CD4-positive, CD25-positive, alpha-beta regulatory T cell (primary cell): Measurements from ENCODE around the gene TPO. TPM values are rescaled to one million over a fixed set of nuclear protein-coding genes. Genes with fewer than 3 reads are reported as not detected.

ENCODE experiments used
- ATAC-seq, 2 donors: fragments of 150-1000 bp; cut with Tn5 transposase; one replicate each; pipeline ENCODE4 v1.10.0; 2021; ENCODE audit warnings: low read depth in 2 of 2, moderate number of reproducible peaks in 2 of 2, moderate library complexity in 1 of 2
- DNase-seq, 3 donors: peaks; one replicate each; pipeline versions ENCODE4 v3.0.0 to v3.0.0-alpha.2; 2012 to 2022; ENCODE audit warnings: mixed read lengths in 1 of 3
- H3K27ac ChIP-seq: one replicate; pipeline ENCODE4 v1.7.0; 2013; ENCODE audit warnings: mild to moderate bottlenecking, low read length; ENCODE audit not compliant: insufficient read depth, poor library complexity, severe bottlenecking
- H3K27me3 ChIP-seq: one replicate; pipeline ENCODE4 v1.7.0; 2013; ENCODE audit warnings: low read length; ENCODE audit not compliant: control insufficient read depth, insufficient read depth
- H3K36me3 ChIP-seq: one replicate; pipeline ENCODE4 v1.7.0; 2013; ENCODE audit warnings: mild to moderate bottlenecking, low read length, moderate library complexity; ENCODE audit not compliant: control insufficient read depth, insufficient read depth
- H3K4me1 ChIP-seq: 2 replicates; pipeline ENCODE4 v1.7.0; 2013; ENCODE audit warnings: mild to moderate bottlenecking, low read length; ENCODE audit not compliant: insufficient read depth, control insufficient read depth, poor library complexity, severe bottlenecking
- H3K4me3 ChIP-seq: one replicate; pipeline ENCODE4 v1.7.0; 2013; ENCODE audit warnings: low read depth, mild to moderate bottlenecking, low read length, moderate library complexity
- H3K9me3 ChIP-seq, 2 experiments: 1 replicate in 1 of 2; 2 replicates in 1 of 2; pipeline ENCODE4 v1.7.0; 2013; ENCODE audit warnings: low read length in 2 of 2, mild to moderate bottlenecking in 1 of 2, moderate library complexity in 1 of 2; ENCODE audit not compliant: control insufficient read depth in 2 of 2
- H3K27ac Mint-ChIP-seq, 3 donors: one replicate each; pipeline ENCODE4 v1.8.0; 2020 to 2022; ENCODE audit warnings: mild to moderate bottlenecking in 3 of 3, mixed read lengths in 3 of 3, moderate library complexity in 2 of 3
- H3K27me3 Mint-ChIP-seq: one replicate; pipeline ENCODE4 v1.8.0; 2022; ENCODE audit warnings: mild to moderate bottlenecking, mixed read lengths
- H3K36me3 Mint-ChIP-seq: one replicate; pipeline ENCODE4 v1.8.0; 2020; ENCODE audit warnings: mixed read lengths
- H3K4me1 Mint-ChIP-seq, 4 donors: one replicate each; pipeline ENCODE4 v1.8.0; 2020 to 2022; ENCODE audit warnings: mixed read lengths in 4 of 4, mild to moderate bottlenecking in 1 of 4
- H3K4me3 Mint-ChIP-seq, 4 donors: one replicate each; pipeline ENCODE4 v1.8.0; 2020 to 2022; ENCODE audit warnings: mild to moderate bottlenecking in 4 of 4, mixed read lengths in 4 of 4, moderate library complexity in 3 of 4
- H3K9me3 Mint-ChIP-seq, 7 donors: one replicate each; pipeline ENCODE4 v1.8.0; 2020 to 2022; ENCODE audit warnings: mixed read lengths in 7 of 7, mild to moderate bottlenecking in 3 of 7, moderate library complexity in 2 of 7
- polyA plus RNA-seq, 4 donors: library from polyadenylated mRNA; unstranded; fragments of 300-500 nt; fragmentation: Illumina TruSeq; gene quantifications; one replicate each; pipeline ENCODE4 v1.2.3, GENCODE V29; 2021
- total RNA-seq: library from RNA; stranded (reverse); gene quantifications from one replicate; pipeline ENCODE4 v1.2.3, GENCODE V29; 2022

The TPO gene
- total and polyA plus RNA-seq, 5 donors from 2014 or later, result 0.27 to 1.5 (median 0.57) TPM

- ATAC-seq, result no peak
- H3K27ac Mint-ChIP-seq, result no peak overlapping the region
- H3K36me3 Mint-ChIP-seq, result no peaks in the 10 kb centered on the region
Measured at GRCh38 chr2:1527153-1527992, 114.1 kb downstream of the TPO start.

DNA sequence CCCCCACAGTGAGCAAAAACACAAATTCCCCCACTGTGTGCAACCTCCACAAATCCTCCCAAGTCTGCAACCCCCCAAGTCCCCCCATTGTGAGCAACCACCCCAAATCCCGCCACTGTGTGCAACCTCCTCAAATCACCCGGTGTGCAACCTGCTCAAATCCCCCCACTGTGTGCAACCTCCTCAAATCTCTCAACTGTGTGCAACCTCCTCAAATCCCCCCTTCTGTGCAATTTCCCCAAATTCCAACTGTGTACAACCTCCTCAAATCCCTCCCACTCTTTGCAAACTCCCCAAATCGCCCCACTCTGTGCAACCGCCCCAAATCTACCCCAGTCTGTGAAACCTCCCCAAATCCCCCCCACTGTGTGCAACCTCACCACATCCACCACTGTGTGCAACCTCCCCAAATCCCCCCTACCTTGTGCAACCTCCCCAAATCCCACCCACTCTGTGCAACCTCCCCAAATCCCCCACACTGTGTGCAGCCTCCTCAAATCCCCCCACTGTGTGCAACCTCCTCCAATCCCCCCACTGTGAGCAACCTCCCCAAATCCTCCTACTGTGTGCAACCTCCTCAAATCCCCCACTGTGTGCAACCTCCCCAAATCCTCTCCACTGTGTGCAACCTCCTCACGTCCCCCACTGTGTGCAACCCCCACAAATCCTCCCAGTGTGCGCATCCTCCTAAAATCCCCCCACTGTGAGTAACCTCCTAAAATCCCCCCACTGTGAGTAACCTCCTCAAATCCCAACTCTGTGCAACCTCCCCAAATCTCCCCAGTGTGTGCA, 115.2 kb downstream of the TPO start:
- Histone ChIP-seq H3K4me1 (no peaks in the 10 kb centered on the region), H3K27me3 (no peaks in the 10 kb centered on the region), H3K9me3 (peaks cover 0 to 12% of the 10 kb centered on the region in 2 experiments), H3K27ac (no peak overlapping the region), H3K4me3 (no peak overlapping the region), H3K36me3 (no peaks in the 10 kb centered on the region)
- Mint-ChIP-seq H3K4me1 (no peaks in the 10 kb centered on the region), H3K9me3 (peaks cover 0 to 6% (median 0%) of the 10 kb centered on the region in 7 donors), H3K36me3 (no peaks in the 10 kb centered on the region), H3K27ac (peak overlapping the region in 1 of 3 donors; percentile 71), H3K27me3 (no peaks in the 10 kb centered on the region), H3K4me3 (no peak overlapping the region)
- no peak for ATAC-seq
- no peak for DNase-seq

More at GRCh38 chr2:1527153-1527992, 114.1 kb downstream of the TPO start:
- no peaks in the 10 kb centered on the region for H3K27me3 ChIP-seq
- H3K27me3 Mint-ChIP-seq, result no peaks in the 10 kb centered on the region
- no peaks in the 10 kb centered on the region for H3K4me1 Mint-ChIP-seq
- H3K4me3 Mint-ChIP-seq, result no peak overlapping the region
- H3K36me3 ChIP-seq, result no peaks in the 10 kb centered on the region
- no peak overlapping the region for H3K4me3 ChIP-seq
- no peaks in the 10 kb centered on the region for H3K4me1 ChIP-seq
- H3K9me3 ChIP-seq, result peaks cover 0 to 12% of the 10 kb centered on the region in 2 experiments
- no peak for DNase-seq
- no peak overlapping the region for H3K27ac ChIP-seq
- H3K9me3 Mint-ChIP-seq, result peaks cover 0 to 6% (median 0%) of the 10 kb centered on the region in 7 donors

- Mint-ChIP-seq H3K27ac (no peak overlapping the region), H3K27me3 (no peaks in the 10 kb centered on the region), H3K4me1 (no peaks in the 10 kb centered on the region), H3K9me3 (no peaks in the 10 kb centered on the region), H3K36me3 (no peaks in the 10 kb centered on the region), H3K4me3 (no peak overlapping the region)
- peak in 1 of 3 donors; percentile 29 for DNase-seq
- ATAC-seq, result no peak
- Histone ChIP-seq H3K27me3 (no peaks in the 10 kb centered on the region), H3K4me3 (no peak overlapping the region), H3K9me3 (no peaks in the 10 kb centered on the region), H3K27ac (no peak overlapping the region), H3K4me1 (no peaks in the 10 kb centered on the region), H3K36me3 (no peaks in the 10 kb centered on the region)
Measured at GRCh38 chr2:1538663-1539062, 125.4 kb downstream of the TPO start.

GRCh38 chr2:1539441-1539840, 126.2 kb downstream of the TPO start:
- ATAC-seq (no peak), DNase-seq (no peak)
- Mint-ChIP-seq H3K4me3 (no peak overlapping the region), H3K27me3 (no peaks in the 10 kb centered on the region), H3K9me3 (no peaks in the 10 kb centered on the region), H3K36me3 (no peaks in the 10 kb centered on the region), H3K27ac (no peak overlapping the region), H3K4me1 (no peaks in the 10 kb centered on the region)
- Histone ChIP-seq H3K9me3 (no peaks in the 10 kb centered on the region), H3K27ac (no peak overlapping the region), H3K4me3 (no peak overlapping the region), H3K36me3 (no peaks in the 10 kb centered on the region), H3K27me3 (no peaks in the 10 kb centered on the region), H3K4me1 (no peaks in the 10 kb centered on the region)

- Histone ChIP-seq H3K4me1 (no peaks in the 10 kb centered on the region), H3K27me3 (no peaks in the 10 kb centered on the region), H3K9me3 (no peaks in the 10 kb centered on the region), H3K36me3 (no peaks in the 10 kb centered on the region), H3K4me3 (no peak overlapping the region), H3K27ac (no peak overlapping the region)
- DNase-seq (no peak), ATAC-seq (no peak)
- Mint-ChIP-seq H3K36me3 (no peaks in the 10 kb centered on the region), H3K9me3 (no peaks in the 10 kb centered on the region), H3K27ac (no peak overlapping the region), H3K27me3 (no peaks in the 10 kb centered on the region), H3K4me3 (no peak overlapping the region), H3K4me1 (no peaks in the 10 kb centered on the region)
Measured at GRCh38 chr2:1539973-1540372, 126.7 kb downstream of the TPO start.

DNA sequence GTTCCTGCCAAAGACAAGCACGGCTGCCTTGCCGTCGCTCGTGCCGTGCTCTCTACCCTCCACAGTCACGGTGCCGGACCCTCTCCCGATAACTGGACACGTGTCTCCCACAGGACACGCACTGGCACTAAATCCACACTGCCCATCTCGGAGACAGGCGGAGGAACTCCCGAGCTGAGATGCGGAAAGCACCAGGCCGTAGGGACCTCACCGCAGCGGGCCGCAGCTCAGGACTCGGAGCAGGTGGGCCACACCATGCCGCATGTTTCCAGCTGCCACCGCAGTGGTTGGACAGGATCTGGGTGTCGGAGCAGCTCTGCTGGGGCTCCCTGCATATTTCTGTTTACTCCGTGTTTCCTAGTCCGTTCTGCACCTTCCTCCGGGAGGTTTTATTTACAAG, 127.2 kb downstream of the TPO start:
- Mint-ChIP-seq H3K4me1 (no peaks in the 10 kb centered on the region), H3K27me3 (no peaks in the 10 kb centered on the region), H3K36me3 (no peaks in the 10 kb centered on the region), H3K4me3 (no peak overlapping the region), H3K27ac (no peak overlapping the region), H3K9me3 (no peaks in the 10 kb centered on the region)
- no peaks in the 10 kb centered on the region for H3K9me3 ChIP-seq
- H3K4me3 ChIP-seq, result no peak overlapping the region
- no peaks in the 10 kb centered on the region for H3K4me1 ChIP-seq
- no peaks in the 10 kb centered on the region for H3K27me3 ChIP-seq
- ATAC-seq (no peak), DNase-seq (no peak)
- H3K36me3 ChIP-seq, result no peaks in the 10 kb centered on the region
- H3K27ac ChIP-seq, result no peak overlapping the region

GRCh38 chr2:1541040-1541439, 127.8 kb downstream of the TPO start:
- H3K27me3 Mint-ChIP-seq, result no peaks in the 10 kb centered on the region
- ATAC-seq (no peak), DNase-seq (no peak)
- no peaks in the 10 kb centered on the region for H3K4me1 Mint-ChIP-seq
- H3K36me3 Mint-ChIP-seq, result no peaks in the 10 kb centered on the region
- no peaks in the 10 kb centered on the region for H3K9me3 Mint-ChIP-seq
- Histone ChIP-seq H3K36me3 (no peaks in the 10 kb centered on the region), H3K4me3 (no peak overlapping the region), H3K27ac (no peak overlapping the region), H3K4me1 (no peaks in the 10 kb centered on the region), H3K27me3 (no peaks in the 10 kb centered on the region), H3K9me3 (no peaks in the 10 kb centered on the region)
- no peak overlapping the region for H3K27ac Mint-ChIP-seq
- no peak overlapping the region for H3K4me3 Mint-ChIP-seq
